SU-DHL-6 (cell line): ENCODE measurements around the gene METTL6.
"Not testable (repeated sequence)": the region's sequence is repeated elsewhere in the genome, so short reads cannot be mapped to it uniquely, and the experiment has no call there.

ENCODE experiments used
- H2AFZ ChIP-seq: fragments of 200-600 bp; sonication (generic); 2 replicates; pipeline ENCODE4 v1.6.1; 2014; ENCODE audit warnings: low read depth, mild to moderate bottlenecking, moderate library complexity, mixed read lengths, antibody characterized with exemption, low read length; ENCODE audit not compliant: severe bottlenecking
- H3F3A ChIP-seq: fragments of 200-600 bp; shearing (Covaris generic); 2 replicates; pipeline ENCODE4 v1.6.0; 2016; ENCODE audit warnings: antibody characterized with exemption, mild to moderate bottlenecking; ENCODE audit not compliant: insufficient read depth
- H3K27ac ChIP-seq: fragments of 200-600 bp; sonication (generic); 2 replicates; pipeline ENCODE4 v1.5.1; 2016; ENCODE audit warnings: low read depth, mild to moderate bottlenecking, low read length, moderate library complexity, mixed read lengths
- H3K27me3 ChIP-seq: fragments of 200-600 bp; sonication (generic), shearing (Covaris generic); 2 replicates; pipeline ENCODE4 v1.6.0; 2014; ENCODE audit warnings: mild to moderate bottlenecking, low read length
- H3K36me3 ChIP-seq: fragments of 200-600 bp; sonication (generic); 2 replicates; pipeline ENCODE4 v1.6.1; 2014; ENCODE audit warnings: mild to moderate bottlenecking, low read length, mixed read lengths
- H3K4me2 ChIP-seq: fragments of 300-600, 200-600 bp; shearing (Covaris generic), sonication (generic); 2 replicates; pipeline ENCODE4 v1.6.0; 2014; ENCODE audit warnings: low read length, low read depth, mild to moderate bottlenecking; ENCODE audit not compliant: poor library complexity, severe bottlenecking
- H3K4me3 ChIP-seq: fragments of 200-600 bp; sonication (generic); 2 replicates; pipeline ENCODE4 v1.5.1; 2014; ENCODE audit warnings: antibody characterized with exemption, low read length, mild to moderate bottlenecking, mixed read lengths; ENCODE audit not compliant: insufficient read depth, poor library complexity, severe bottlenecking
- H3K79me2 ChIP-seq: fragments of 200-600 bp; sonication (generic); 2 replicates; pipeline ENCODE4 v1.6.1; 2014; ENCODE audit warnings: mild to moderate bottlenecking, low read length, moderate library complexity; ENCODE audit not compliant: insufficient read depth
- H3K9ac ChIP-seq: fragments of 200-600 bp; sonication (generic); 2 replicates; pipeline ENCODE4 v1.7.0; 2014; ENCODE audit warnings: mild to moderate bottlenecking, low read length
- H3K9me2 ChIP-seq: fragments of 200-600 bp; sonication (generic); replicated peaks from 2 replicates; pipeline ENCODE4 v1.6.1; 2014; ENCODE audit warnings: low read length; ENCODE audit not compliant: insufficient read depth
- H3K9me3 ChIP-seq: fragments of 200-600 bp; sonication (generic); 2 replicates; pipeline ENCODE4 v1.6.1; 2014; ENCODE audit warnings: low read length, mixed read lengths; ENCODE audit not compliant: insufficient read depth
- H4K20me1 ChIP-seq: fragments of 200-600 bp; sonication (generic); 2 replicates; pipeline ENCODE4 v1.6.1; 2014; ENCODE audit warnings: low read depth, mild to moderate bottlenecking, antibody characterized with exemption, low read length, moderate library complexity, mixed read lengths
- EZH2phosphoT487 ChIP-seq: fragments of 200-600 bp; sonication (generic), shearing (Covaris generic); conservative IDR thresholded peaks from 2 replicates; pipeline ENCODE4 v1.6.1; 2018; ENCODE audit warnings: mild to moderate bottlenecking, antibody characterized with exemption, low read length, moderate library complexity, mixed read lengths
- TF ChIP-seq, protein P1 (sequence below): fragments of 200-600 bp; sonication (generic); IDR thresholded peaks from one replicate; pipeline ENCODE4 v1.5.1; 2017; ENCODE audit warnings: antibody characterized with exemption, mild to moderate bottlenecking, low read length, moderate library complexity; ENCODE audit not compliant: insufficient read depth, poor library complexity, severe bottlenecking

METTL6 gene

GRCh38 chr3:15426579-15427118 lies 695 bp downstream of the METTL6 start:
- Histone ChIP-seq H3K36me3 (peaks cover 5% of the 10 kb centered on the region), H3K4me2 (peak overlapping the region; percentile 94), H3K27me3 (no peaks in the 10 kb centered on the region), H3K9me2 (no peaks in the 10 kb centered on the region), H2AFZ (peak overlapping the region; percentile 65), H3K9ac (peak overlapping the region; percentile 88), H3K27ac (no peak overlapping the region; the same call in 1 of the 2 replicates), H3K4me3 (peak overlapping the region; percentile 89), H3K79me2 (peaks cover 59% of the 10 kb centered on the region), H3K9me3 (no peaks in the 10 kb centered on the region), H4K20me1 (peaks cover 4% of the 10 kb centered on the region; the same call in 1 of the 2 replicates), H3F3A (no peaks in the 10 kb centered on the region)
- TF ChIP-seq EZH2phosphoT487: no peak
- TF ChIP-seq, protein P1, sequence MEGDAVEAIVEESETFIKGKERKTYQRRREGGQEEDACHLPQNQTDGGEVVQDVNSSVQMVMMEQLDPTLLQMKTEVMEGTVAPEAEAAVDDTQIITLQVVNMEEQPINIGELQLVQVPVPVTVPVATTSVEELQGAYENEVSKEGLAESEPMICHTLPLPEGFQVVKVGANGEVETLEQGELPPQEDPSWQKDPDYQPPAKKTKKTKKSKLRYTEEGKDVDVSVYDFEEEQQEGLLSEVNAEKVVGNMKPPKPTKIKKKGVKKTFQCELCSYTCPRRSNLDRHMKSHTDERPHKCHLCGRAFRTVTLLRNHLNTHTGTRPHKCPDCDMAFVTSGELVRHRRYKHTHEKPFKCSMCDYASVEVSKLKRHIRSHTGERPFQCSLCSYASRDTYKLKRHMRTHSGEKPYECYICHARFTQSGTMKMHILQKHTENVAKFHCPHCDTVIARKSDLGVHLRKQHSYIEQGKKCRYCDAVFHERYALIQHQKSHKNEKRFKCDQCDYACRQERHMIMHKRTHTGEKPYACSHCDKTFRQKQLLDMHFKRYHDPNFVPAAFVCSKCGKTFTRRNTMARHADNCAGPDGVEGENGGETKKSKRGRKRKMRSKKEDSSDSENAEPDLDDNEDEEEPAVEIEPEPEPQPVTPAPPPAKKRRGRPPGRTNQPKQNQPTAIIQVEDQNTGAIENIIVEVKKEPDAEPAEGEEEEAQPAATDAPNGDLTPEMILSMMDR: no peak

DNA sequence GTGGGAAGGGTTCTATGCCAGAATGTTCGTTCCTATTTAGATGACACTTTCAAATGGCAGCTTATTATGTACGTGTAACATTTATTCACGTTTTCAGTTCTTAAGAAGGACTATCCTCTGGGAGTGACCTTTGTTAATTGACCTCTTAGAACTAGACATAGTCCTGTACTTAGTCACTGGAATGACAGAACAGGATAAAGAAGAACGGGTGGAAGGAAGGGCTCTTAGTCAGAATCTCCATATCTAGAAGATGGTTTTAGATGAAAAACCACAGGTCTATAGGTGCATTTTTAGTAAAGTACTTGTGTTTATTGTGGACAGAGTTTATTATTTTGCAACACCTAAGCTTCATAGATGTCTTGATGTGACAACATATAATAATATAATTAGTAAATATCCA lies 6.5 kb downstream of the METTL6 start:
- TF ChIP-seq, protein P1: no peak
- no peak for TF ChIP-seq EZH2phosphoT487
- Histone ChIP-seq H3K9me2 (no peaks in the 10 kb centered on the region), H3K27ac (no peak overlapping the region), H3K79me2 (peaks cover 3% of the 10 kb centered on the region), H3K36me3 (peaks cover 18% of the 10 kb centered on the region; the same call in 1 of the 2 replicates), H3K4me2 (no peak overlapping the region), H3F3A (no peaks in the 10 kb centered on the region), H2AFZ (no peak overlapping the region), H3K9me3 (no peaks in the 10 kb centered on the region), H3K27me3 (no peaks in the 10 kb centered on the region), H3K9ac (no peak overlapping the region), H4K20me1 (no peaks in the 10 kb centered on the region), H3K4me3 (no peak overlapping the region)

GRCh38 chr3:15410966-15411365 lies 16.4 kb downstream of the METTL6 start:
- H2AFZ ChIP-seq, H3K9me3 ChIP-seq, H3K27me3 ChIP-seq, H3K9ac ChIP-seq, H3F3A ChIP-seq, H3K79me2 ChIP-seq, H3K9me2 ChIP-seq, H3K4me3 ChIP-seq, H3K4me2 ChIP-seq, H4K20me1 ChIP-seq, H3K27ac ChIP-seq: not testable (repeated sequence)
- peaks cover 13% of the 10 kb centered on the region for H3K36me3 ChIP-seq

GRCh38 chr3:15409774-15410173 lies 17.6 kb downstream of the METTL6 start:
- H3K79me2 ChIP-seq: no peaks in the 10 kb centered on the region
- H3K9me2 ChIP-seq: no peaks in the 10 kb centered on the region
- H3K27ac ChIP-seq: no peak overlapping the region
- TF ChIP-seq, protein P1: no peak
- TF ChIP-seq EZH2phosphoT487: no peak
- no peaks in the 10 kb centered on the region for H3K27me3 ChIP-seq
- no peak overlapping the region for H3K9ac ChIP-seq
- peaks cover 6% of the 10 kb centered on the region; the same call in 1 of the 2 replicates for H3K36me3 ChIP-seq
- no peak overlapping the region for H3K4me2 ChIP-seq
- no peaks in the 10 kb centered on the region for H3F3A ChIP-seq
- no peaks in the 10 kb centered on the region for H3K9me3 ChIP-seq
- H2AFZ ChIP-seq: no peak overlapping the region
- H3K4me3 ChIP-seq: no peak overlapping the region
- no peaks in the 10 kb centered on the region for H4K20me1 ChIP-seq
